ENCODE measurements around the gene CLSTN1. TPM values are rescaled to one million over a fixed set of nuclear protein-coding genes. Genes with fewer than 3 reads are reported as not detected.

CLSTN1 gene
- total and polyA plus RNA-seq, 4 donors: 3.1 to 13.4 (median 8.8) TPM

DNA sequence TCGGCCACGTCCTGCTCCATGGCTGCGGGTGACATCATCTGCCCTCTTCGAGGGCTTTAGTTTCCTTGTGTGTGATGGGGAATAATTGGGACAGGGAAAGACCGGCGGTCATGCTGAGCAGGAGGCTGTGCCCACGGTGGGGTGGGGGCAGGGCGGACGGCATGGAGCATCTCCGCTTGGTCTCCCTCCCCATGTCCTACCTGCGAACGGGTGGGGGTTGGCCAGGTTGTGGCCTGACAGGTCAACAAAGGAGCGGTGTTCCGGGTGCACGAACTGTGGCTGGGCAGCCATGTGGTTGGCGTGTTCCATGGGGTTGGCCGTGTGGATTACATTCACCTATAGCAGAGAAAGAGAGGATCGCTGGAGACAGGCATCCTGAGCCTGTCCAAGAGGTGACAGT is 92.2 kb downstream of the CLSTN1 start:
- Histone ChIP-seq H3K4me1 (ENCODE audit: control insufficient read depth in 4 of 4, insufficient read depth in 4 of 4, low read length in 3 of 4) (peaks cover 0 to 5% (median 1%) of the 10 kb centered on the region in 4 donors), H3K9me3 (ENCODE audit: control insufficient read depth in 4 of 4, low read length in 3 of 4) (no peaks in the 10 kb centered on the region), H3K27me3 (ENCODE audit: control insufficient read depth in 4 of 4, insufficient read depth in 4 of 4, low read length in 3 of 4) (no peaks in the 10 kb centered on the region), H3K9ac (ENCODE audit: low read depth in 1 of 2, low read length in 2 of 2) (no peak overlapping the region), H3K27ac (ENCODE audit: low read depth in 1 of 2, low read length in 2 of 2) (no peak overlapping the region), H3K4me3 (ENCODE audit: low read depth in 1 of 3, low read length in 3 of 3) (no peak overlapping the region), H3K36me3 (ENCODE audit: control insufficient read depth in 4 of 4, insufficient read depth in 3 of 4, low read depth in 1 of 4, low read length in 3 of 4) (peaks cover 0 to 16% (median 10%) of the 10 kb centered on the region in 4 donors)
- no peak for TF ChIP-seq FOXA1 (IDR thresholded peaks at IDR 0.05)
- TF ChIP-seq RAD21 (IDR thresholded peaks at IDR 0.05): no peak
- no peak for TF ChIP-seq TAF1 (conservative IDR thresholded peaks at IDR 0.05)
- TF ChIP-seq, protein P1, sequence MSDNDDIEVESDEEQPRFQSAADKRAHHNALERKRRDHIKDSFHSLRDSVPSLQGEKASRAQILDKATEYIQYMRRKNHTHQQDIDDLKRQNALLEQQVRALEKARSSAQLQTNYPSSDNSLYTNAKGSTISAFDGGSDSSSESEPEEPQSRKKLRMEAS (IDR thresholded peaks at IDR 0.05): no peak
- TF ChIP-seq, protein P2, sequence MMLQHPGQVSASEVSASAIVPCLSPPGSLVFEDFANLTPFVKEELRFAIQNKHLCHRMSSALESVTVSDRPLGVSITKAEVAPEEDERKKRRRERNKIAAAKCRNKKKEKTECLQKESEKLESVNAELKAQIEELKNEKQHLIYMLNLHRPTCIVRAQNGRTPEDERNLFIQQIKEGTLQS (IDR thresholded peaks at IDR 0.05): no peak
- TF ChIP-seq JUND (IDR thresholded peaks at IDR 0.05): no peak
- no peak for TF ChIP-seq RXRA (IDR thresholded peaks at IDR 0.05)
- TF ChIP-seq, protein P3, sequence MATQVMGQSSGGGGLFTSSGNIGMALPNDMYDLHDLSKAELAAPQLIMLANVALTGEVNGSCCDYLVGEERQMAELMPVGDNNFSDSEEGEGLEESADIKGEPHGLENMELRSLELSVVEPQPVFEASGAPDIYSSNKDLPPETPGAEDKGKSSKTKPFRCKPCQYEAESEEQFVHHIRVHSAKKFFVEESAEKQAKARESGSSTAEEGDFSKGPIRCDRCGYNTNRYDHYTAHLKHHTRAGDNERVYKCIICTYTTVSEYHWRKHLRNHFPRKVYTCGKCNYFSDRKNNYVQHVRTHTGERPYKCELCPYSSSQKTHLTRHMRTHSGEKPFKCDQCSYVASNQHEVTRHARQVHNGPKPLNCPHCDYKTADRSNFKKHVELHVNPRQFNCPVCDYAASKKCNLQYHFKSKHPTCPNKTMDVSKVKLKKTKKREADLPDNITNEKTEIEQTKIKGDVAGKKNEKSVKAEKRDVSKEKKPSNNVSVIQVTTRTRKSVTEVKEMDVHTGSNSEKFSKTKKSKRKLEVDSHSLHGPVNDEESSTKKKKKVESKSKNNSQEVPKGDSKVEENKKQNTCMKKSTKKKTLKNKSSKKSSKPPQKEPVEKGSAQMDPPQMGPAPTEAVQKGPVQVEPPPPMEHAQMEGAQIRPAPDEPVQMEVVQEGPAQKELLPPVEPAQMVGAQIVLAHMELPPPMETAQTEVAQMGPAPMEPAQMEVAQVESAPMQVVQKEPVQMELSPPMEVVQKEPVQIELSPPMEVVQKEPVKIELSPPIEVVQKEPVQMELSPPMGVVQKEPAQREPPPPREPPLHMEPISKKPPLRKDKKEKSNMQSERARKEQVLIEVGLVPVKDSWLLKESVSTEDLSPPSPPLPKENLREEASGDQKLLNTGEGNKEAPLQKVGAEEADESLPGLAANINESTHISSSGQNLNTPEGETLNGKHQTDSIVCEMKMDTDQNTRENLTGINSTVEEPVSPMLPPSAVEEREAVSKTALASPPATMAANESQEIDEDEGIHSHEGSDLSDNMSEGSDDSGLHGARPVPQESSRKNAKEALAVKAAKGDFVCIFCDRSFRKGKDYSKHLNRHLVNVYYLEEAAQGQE (IDR thresholded peaks at IDR 0.05): no peak
- no peak for DNase-seq (ENCODE audit: low spot score)
- WGBS: 96% methylated on average over 18 of the region's 18 CpGs

GRCh38 chr1:9731051-9731537 is 92.7 kb downstream of the CLSTN1 start:
- peaks cover 0 to 5% (median 1%) of the 10 kb centered on the region in 4 donors for H3K4me1 ChIP-seq (ENCODE audit: control insufficient read depth in 4 of 4, insufficient read depth in 4 of 4, low read length in 3 of 4)
- H3K27ac ChIP-seq (ENCODE audit: low read depth in 1 of 2, low read length in 2 of 2): no peak overlapping the region
- no peak overlapping the region for H3K4me3 ChIP-seq (ENCODE audit: low read depth in 1 of 3, low read length in 3 of 3)
- TF ChIP-seq YY1 (IDR thresholded peaks at IDR 0.05) (no peak), NR2F2 (IDR thresholded peaks at IDR 0.05) (no peak), JUND (IDR thresholded peaks at IDR 0.05) (no peak), GABPA (IDR thresholded peaks at IDR 0.05 in 1 of 2, conservative IDR thresholded peaks at IDR 0.05 in 1 of 2) (no peak), SP1 (IDR thresholded peaks at IDR 0.05) (no peak), FOXA1 (IDR thresholded peaks at IDR 0.05) (no peak), FOXA2 (IDR thresholded peaks at IDR 0.05) (no peak), EGR1 (IDR thresholded peaks at IDR 0.05; ENCODE audit: low read depth in 2 of 2) (no peak), TAF1 (conservative IDR thresholded peaks at IDR 0.05) (no peak), HNF4G (IDR thresholded peaks at IDR 0.05) (no peak), RAD21 (IDR thresholded peaks at IDR 0.05) (no peak), RXRA (IDR thresholded peaks at IDR 0.05) (no peak), HNF4A (conservative IDR thresholded peaks at IDR 0.05) (no peak)
- TF ChIP-seq, protein P4, sequence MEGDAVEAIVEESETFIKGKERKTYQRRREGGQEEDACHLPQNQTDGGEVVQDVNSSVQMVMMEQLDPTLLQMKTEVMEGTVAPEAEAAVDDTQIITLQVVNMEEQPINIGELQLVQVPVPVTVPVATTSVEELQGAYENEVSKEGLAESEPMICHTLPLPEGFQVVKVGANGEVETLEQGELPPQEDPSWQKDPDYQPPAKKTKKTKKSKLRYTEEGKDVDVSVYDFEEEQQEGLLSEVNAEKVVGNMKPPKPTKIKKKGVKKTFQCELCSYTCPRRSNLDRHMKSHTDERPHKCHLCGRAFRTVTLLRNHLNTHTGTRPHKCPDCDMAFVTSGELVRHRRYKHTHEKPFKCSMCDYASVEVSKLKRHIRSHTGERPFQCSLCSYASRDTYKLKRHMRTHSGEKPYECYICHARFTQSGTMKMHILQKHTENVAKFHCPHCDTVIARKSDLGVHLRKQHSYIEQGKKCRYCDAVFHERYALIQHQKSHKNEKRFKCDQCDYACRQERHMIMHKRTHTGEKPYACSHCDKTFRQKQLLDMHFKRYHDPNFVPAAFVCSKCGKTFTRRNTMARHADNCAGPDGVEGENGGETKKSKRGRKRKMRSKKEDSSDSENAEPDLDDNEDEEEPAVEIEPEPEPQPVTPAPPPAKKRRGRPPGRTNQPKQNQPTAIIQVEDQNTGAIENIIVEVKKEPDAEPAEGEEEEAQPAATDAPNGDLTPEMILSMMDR (IDR thresholded peaks at IDR 0.05; ENCODE audit: low read depth, low read length, missing input control): no peak
- TF ChIP-seq, protein P2 (IDR thresholded peaks at IDR 0.05): no peak
- TF ChIP-seq, protein P3 (IDR thresholded peaks at IDR 0.05): no peak
- TF ChIP-seq, protein P1 (IDR thresholded peaks at IDR 0.05): no peak
- TF ChIP-seq, protein P5, sequence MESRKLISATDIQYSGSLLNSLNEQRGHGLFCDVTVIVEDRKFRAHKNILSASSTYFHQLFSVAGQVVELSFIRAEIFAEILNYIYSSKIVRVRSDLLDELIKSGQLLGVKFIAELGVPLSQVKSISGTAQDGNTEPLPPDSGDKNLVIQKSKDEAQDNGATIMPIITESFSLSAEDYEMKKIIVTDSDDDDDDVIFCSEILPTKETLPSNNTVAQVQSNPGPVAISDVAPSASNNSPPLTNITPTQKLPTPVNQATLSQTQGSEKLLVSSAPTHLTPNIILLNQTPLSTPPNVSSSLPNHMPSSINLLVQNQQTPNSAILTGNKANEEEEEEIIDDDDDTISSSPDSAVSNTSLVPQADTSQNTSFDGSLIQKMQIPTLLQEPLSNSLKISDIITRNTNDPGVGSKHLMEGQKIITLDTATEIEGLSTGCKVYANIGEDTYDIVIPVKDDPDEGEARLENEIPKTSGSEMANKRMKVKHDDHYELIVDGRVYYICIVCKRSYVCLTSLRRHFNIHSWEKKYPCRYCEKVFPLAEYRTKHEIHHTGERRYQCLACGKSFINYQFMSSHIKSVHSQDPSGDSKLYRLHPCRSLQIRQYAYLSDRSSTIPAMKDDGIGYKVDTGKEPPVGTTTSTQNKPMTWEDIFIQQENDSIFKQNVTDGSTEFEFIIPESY (IDR thresholded peaks at IDR 0.05): no peak
- peaks cover 0 to 16% (median 10%) of the 10 kb centered on the region in 4 donors for H3K36me3 ChIP-seq (ENCODE audit: control insufficient read depth in 4 of 4, insufficient read depth in 3 of 4, low read depth in 1 of 4, low read length in 3 of 4)
- WGBS: 95% methylated on average over 31 of the region's 31 CpGs
- H3K9me3 ChIP-seq (ENCODE audit: control insufficient read depth in 4 of 4, low read length in 3 of 4): no peaks in the 10 kb centered on the region
- H3K9ac ChIP-seq (ENCODE audit: low read depth in 1 of 2, low read length in 2 of 2): no peak overlapping the region
- DNase-seq (ENCODE audit: low spot score): no peak
- H3K27me3 ChIP-seq (ENCODE audit: control insufficient read depth in 4 of 4, insufficient read depth in 4 of 4, low read length in 3 of 4): no peaks in the 10 kb centered on the region

Measured in liver (tissue), 9 donors.